Measurements from ENCODE around the gene SORCS2.

SORCS2 gene

DNA sequence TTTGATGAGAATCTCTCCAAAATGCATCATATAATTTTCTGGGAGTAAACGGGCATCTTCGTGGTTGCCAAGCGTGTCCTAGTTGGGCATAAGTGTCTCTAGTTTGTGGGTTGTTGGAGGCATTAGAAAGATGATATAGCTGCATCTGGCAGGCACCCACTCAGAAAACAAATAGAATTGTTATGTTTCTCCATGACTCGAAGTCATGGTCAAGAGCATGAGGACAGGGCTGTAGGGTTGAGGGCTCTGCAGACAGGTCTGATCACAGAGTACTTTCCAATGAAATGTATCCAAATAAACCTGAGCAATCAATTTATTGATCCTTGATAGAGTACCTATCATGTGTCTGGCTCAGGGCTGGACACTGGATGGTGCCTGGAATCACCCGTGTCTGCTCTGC is 82.7 kb downstream of the SORCS2 start:
- no peak for DNase-seq

DNA sequence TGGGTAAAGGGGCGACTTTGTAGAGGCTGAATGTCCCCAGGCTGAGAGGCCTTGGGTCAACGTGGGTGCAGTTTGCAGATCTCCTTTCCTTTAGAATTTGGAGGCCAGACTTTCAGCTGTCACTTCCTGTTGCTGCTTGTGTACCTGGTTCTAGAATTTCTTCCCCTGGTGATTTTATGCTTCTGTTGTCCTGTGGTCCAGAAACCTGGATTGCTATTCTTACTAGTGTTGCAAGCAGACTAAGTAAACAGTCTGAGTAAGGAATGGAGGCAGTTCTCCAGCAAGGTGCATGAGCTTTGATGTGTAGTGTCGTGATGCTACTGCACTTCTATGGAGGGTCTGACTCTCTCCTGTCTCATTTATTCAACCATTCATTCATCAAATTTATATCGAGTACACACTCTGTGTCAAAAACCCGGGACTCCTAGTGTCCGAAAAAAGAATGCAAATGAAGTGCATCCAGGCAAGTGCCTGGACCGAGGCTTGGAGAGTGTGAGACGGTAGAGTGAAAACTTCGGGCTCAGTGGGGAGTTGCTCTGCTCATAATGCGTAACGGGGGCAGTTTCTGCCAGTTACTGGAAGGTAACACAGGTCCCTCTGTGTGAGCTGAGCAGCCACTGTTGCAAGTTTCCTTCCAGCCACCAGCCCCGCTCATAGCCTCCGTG is 83.3 kb downstream of the SORCS2 start:
- no peak for DNase-seq

DNA sequence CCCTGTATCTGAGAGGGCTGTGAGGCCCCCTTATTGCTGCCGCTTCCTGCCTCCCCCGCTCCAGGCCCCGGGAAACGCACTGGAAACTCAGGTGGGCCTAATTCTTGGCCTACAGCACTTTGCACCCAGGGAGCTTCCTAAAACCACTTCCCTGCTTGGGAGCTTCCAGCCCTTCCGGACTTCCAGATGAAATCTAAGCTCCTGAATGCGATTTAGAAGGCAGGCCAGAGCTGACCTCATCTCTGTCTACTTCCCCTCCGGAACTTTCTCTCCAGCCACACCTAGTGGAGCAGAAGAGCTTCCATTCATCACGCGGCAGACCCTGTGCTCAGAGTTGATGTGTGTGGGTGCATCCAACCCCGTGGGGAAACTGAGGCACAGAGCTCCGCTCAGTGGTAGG is 84.2 kb downstream of the SORCS2 start:
- no peak for DNase-seq

DNA sequence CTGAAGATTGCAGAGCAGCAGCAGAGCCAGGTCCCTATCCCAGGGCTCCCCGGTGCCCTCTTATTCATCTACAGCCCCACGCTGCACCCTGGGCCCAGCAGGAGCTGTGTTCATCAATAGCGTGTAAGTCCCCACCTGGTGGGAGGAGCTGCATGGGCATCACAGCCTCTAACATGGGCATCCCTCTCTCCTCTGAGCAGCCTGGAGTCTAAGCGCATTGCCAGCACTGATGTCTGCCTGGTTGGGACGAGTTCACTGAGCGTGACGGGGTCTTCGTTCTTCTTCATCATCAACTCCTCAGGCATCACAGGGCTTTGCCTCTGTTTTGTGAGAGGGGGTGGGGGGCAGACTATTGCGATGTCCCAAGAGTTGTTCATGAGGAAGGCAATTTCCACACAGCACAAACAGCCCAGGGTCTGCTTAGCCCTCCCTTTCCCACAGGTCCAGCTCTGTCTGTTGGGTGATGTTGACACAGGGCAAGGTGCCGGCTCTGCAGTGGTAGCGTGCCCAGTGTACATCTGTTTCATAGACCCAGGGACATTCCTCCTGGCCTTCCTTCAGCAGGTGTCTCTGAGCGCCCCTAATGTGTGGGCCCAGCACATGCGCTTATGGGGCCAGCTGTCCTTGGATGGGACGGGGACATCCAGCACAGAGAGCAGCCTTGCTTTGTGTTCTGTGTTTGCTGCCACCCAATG is 85.9 kb downstream of the SORCS2 start:
- no peak for DNase-seq

DNA sequence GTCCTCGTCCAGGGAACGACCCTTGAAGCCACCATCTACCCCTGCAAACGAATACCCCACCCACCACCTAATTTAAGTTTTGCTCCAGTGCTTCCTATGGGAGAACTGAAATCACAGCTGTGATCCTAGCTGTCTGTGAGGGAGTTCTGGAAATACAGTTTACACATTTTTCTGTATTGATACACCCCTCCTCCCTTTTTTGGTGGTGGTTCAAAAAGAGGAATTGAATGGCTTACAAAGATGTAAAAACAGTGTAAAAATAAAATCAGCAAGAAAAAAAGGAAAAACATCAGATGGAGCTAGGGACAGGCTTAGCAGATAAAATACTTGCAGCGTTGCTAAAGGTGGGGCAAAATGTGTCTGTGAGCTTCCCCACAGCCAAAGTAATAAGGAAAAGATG is 86.6 kb downstream of the SORCS2 start:
- no peak for DNase-seq

DNA sequence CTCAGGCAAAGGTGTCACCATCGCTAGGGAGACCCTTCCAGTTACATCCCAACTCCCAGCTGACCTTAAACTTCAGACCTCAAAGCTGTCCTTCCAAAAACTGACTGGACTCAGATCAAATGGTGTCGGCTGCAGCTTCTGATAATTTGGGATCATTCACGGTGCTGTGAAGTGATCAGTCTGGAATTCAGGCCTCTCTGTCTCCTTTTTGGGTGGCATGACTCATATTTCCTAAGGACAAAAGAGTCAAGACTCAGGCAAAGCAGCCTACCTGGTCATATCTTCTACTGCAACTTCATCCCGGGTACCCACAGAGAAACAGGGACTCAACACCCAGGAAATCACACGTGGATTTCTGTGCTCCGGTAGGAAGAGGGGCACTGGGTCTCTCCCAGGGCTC is 87.6 kb downstream of the SORCS2 start:
- no peak for DNase-seq

DNA sequence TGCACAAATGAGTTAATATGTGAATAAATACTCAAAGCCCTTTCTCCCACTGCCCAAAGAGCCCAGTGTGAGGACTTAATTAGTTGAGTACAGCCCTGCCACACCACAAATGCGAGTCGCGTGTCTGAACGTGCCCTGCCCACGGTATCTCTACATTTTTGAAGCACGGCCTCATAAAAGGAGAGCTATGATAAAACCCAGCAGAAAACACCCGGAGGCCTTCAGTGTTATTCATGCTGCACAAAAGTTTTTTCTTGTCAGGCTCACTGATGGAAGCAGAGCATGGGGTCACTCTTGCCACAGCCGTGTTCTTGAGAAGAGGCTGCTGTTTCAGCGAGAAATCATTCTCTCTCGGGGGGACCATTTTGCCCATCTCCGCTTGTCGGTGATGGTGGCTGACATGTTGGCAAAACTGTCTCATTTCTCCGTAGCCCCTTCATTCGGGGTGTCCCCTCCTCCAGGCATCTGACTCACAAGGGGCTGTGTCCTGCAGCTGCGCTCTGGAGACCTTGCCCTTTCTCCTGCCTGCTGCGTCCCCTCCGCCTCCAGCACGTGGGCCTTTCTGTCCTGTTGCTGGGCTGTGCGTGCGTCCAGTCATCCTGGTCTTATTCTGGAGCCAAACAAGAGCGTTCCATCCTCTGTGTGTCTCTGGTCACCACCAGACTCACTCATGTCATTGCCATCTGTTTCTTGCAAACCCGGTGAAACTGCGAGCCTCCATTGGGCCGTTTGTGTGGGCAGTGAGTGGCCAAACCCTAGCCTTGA is 88.8 kb downstream of the SORCS2 start:
- no peak for DNase-seq

DNA sequence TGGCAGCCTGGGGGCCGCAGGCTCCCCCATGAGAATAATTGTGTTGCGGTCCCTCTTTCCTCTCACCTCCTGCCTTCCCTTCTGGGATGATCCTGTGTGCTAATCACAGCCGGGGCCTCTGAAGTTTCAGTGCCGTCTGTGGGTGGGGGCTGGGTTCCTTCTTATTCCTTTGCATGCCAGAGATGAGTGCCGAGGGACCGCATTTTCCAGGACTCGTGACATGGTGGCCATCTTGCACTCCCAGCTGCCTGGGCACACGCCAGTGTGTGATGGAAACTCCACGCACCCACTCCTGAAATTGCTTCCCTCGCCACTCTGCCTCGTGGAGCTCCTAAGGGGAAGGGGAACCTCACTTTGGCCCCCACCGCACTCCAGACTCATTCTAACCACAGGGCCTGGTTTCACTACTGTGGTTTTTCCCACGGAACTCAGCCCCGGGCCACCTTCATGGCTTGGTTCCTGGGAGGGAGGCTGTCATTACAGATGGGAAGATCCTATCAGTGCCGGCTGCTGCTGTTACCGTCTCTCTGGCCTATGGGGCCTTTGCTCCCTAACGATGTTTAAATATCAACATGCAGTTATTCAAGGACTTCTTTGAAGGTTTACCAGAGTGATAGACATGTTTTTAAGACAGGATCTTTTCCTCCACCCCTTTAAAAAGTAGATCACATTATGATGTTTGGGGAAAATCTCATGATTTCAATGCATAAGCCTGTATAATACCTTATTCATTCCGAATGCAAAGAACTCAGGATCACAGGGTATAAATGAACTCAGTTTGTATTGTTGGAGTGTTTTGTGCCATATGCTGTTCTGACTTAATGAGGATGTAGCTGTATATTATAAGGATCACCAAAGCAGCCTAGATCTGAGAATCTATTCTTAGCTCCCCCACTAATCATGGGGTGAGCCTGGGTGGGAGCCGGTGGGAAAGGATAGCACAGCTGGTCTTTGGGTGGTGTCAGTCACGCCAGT is 89.6 kb downstream of the SORCS2 start:
- no peak for DNase-seq

DNA sequence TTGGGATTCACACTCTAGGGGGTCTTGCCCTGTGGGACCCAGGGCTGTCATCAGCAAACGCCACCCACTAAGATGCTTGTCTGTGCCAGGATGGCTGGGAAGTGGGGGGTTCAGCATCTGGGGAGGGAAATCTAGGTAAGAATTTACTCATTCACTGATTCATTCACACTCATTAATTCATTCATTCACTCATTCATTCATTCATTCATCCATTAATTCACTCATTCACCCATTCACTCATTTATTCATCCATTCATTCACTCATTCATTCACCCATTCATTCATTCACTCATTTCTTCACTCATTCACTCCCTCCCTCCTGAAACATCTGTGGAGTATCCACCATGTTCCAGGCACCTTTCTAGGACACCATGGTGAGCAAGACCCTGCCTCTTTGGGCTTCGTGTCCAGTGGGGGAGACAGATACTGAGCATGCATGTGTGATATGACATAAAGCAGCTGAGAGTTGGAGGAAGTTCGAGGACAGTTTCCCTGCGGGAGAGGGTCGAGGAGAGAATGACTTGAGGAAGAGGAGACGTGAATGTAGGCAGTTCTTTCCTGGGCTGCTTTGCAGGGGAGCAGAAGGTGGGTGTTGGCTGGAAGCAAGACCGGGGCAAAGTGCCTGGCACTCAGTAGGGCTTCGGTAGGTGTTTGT is 90.6 kb downstream of the SORCS2 start:
- DNase-seq = no peak

DNA sequence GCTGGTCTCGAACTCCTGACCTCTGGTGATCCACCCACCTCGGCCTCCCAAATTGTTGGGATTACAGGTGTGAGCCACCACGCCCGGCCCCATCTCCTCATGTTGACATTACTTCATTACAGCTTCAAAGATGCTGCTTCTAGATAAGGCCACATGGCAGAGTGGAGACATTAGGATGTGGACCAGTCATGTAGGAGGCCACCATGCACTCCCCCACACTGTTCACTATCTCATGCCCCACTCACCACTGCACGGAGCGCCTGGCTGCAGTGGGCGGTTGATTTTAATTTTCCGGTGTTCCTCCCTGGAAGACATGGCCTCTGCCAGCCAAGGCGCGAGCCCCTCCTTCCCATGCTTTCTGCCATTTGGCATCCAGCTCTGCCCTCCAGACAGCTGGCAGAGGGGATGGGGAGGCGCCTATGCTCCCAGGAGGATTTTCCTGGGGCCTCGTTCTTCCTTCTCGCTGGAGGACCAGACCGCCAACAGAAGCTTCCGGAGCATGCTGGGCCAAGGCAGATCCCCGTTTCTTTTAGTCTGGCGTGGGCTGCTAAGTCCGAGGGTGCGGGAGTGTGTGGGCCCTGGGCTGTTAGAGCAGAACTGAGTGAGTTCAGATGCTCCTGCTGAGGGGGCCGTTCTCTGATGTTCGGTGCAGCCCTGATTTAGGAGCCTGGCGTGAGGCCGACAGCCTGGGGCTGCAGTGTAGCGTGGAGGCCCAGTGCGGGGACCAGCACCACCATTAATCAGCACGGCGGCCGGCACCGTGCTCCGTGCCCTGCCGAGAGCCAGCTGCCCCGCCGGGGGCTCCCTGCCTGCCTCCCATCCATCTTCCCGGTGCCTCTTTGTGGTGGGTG is 93.1 kb downstream of the SORCS2 start:
- DNase-seq = no peak

DNA sequence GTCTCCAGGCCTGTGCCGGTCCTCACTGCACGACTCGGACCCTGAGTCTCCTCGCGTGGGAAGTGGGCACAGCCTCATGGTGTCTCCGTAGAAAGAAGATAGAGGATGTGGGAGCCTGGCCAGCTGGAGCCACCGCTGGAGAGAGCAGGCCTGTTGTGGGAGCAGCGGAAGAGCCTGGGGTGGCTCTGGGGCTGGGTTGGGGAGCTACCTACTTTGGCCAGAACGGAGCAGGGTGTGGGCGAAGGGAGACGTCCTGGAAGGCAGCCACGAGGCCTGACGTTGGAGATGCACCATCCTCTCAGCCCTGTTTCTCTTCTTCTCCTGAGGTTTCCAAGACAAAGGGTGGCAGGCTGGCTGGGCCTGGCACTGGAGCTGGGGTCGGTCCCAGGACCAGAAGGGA is 93.8 kb downstream of the SORCS2 start:
- no peak for DNase-seq

DNA sequence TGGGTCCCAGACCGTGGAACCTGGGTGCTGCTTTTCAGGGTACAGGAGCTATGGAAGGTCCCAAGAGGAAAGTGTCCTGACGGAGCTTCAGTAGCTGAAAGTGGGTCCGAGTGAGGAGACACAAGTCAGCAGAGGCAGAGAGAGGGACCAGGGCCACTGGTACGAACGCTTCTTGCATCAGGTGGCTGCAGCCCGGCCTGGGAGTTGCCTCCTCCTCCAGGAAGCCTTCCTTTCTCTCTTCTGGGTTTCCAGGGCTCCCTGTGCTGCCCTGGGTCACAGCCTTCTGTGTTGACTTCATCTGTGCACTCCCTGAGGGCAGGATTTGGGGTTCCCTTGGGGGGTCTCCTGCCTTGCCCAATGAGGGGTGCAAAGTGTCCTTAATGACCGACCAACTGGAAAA is 94.5 kb downstream of the SORCS2 start:
- no peak for DNase-seq

DNA sequence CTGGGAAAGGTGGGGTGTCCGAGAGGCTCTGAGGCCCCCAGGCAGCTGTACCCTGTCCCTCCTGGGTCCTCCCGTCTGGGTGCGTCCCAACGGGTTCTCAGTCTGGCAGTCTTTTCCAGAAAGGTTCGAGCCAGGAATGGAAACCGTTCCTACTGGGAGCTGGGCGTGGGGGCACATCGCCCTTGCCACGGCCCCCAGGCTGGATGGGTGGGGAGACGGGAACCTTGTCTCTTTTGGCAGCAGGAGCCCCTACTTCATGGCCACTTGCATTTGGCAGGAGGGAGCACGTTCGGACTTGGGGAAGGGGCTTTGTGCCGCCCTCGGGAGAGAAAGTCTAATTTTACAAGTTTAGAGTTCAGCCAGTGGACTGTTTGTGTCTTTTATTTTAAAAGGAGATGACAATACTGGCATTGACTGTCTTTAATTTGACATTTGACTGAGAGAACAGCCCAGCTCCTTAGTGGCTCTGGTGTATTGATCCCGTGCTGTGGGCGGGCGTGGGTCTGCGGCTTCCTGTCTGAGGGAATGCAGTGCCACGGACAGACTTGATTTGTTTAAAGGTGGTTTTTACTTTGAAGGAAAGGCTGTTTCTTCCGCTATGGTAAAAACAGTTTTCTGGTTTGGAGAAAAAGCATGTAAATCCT is 95.1 kb downstream of the SORCS2 start:
- DNase-seq = no peak

DNA sequence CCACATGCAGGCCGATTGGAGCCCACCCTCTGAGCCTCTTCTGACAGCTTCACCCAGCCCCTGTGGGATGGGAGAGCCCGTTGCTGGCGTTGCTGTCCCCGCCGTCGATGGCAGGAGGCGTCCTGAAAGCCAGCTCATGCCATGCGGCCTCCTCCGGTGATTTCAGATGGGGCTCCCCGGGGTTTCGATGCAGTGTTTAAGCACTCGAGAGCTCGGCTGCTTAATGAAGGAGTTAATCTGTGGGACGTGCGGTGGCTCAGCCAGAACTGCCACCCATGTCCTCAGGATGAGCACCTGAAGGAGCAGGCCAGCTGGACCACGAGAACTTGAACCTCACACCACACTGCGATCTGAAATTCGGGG is 95.6 kb downstream of the SORCS2 start:
- no peak for DNase-seq

DNA sequence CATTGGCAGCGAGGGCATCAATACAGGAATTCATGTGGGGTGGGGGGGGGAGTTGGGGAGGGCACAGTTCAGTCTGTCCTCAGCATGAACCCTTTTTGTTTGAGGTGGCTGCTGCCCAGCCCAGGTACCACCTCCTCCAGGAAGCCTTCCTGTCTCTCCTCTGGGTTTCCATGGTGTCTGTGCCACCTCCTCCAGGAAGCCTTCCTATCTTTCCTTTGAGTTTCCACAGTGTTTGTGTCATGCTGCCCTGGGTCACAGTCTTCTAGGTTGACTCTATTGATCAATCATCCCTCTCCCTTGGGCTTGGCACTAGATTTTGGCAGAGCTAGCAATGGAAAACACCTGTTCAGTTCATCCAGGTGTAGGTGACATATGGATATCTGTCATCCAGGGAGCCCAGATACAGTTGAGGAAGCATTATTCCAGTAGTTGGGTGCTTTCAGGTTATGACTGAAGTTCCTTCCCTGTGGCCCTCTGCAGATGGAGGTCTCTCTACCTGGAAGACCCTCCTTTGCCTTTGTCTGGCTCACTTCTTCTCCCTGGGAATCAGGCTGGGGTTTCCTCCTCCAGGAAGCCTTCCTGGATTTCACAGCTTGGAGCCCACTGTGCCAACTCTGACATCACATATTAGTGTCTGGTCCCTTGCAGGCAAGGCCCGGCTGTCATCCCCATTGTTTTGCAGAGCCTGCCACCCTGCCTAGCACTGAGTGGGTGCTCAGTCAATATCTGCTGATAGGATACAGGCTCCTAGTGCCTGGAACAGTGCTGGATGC is 96.6 kb downstream of the SORCS2 start:
- no peak for DNase-seq

DNA sequence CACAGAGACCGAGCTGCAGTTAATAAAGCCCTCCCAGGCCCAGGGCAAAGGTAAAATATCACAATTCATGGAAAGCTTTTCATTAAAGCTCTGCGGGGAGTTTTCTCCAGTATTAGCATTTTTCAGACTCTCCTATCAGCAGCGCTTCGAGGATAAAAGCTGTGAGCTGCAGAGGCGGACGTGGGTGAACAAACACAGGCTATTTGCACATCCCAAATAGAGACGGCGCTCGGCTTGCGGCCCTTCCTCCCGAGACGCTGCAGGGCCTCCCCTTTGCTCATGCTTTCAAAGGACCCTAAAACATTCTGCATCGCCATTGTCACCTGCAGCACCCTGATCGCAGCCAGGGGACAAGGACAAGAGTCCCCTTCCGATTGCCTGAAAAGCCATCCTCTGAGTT is 97.3 kb downstream of the SORCS2 start:
- no peak for DNase-seq

DNA sequence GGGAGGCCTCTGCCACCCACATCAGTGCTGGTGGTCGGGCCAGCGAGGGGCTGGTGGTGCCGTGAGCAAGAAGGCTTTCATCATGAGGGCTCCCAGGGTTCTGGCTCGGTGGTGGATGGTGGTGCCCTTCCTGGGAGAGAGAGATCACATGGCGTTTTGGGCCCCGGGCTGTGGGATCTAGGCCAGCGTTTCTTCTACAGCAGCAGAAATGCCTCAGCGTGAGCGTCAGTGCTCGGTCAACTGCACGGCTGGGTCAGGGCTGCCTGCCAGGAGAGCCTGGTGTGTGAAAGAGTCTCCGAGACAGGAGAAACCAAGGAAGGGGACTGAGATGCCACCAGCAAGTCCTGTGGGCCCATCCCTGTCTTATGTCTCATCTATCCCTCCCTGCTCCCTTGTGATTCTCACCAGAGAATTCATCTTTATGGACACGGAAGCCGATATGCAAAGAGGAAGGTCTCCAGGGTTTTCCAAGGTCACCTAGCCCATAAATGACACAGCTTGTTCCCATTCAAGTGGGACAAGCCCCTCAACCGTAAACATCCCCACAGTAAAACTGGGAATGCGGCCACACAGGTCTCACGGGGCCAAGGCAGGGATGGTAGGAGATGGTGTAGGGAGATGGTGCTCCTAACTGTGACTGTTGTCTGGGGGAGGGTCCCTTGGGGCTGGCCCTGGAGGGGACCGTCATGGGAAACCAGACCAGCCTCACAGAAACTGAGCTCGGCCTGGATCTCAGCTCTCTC is 99.2 kb downstream of the SORCS2 start:
- no peak for DNase-seq

DNA sequence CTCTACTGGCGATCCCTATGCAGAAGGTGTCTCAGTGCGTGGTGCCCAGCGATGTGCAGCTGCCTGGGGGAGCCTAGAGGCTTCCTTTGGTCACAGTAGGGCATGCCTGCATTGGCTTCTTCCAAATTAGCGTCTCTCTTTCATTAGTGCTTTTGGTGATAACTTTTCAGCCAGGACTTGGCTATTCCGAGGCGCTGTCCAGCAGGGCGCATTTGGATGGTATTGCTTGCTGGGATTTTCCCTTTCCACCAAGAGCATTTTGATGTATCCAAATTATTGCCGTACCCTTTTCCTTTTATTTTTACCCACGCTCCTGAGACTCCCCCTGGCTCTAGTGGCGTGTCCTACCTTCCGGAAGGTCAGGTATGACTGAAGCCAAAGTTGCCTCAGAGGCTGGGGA is 101.4 kb downstream of the SORCS2 start:
- no peak for DNase-seq

DNA sequence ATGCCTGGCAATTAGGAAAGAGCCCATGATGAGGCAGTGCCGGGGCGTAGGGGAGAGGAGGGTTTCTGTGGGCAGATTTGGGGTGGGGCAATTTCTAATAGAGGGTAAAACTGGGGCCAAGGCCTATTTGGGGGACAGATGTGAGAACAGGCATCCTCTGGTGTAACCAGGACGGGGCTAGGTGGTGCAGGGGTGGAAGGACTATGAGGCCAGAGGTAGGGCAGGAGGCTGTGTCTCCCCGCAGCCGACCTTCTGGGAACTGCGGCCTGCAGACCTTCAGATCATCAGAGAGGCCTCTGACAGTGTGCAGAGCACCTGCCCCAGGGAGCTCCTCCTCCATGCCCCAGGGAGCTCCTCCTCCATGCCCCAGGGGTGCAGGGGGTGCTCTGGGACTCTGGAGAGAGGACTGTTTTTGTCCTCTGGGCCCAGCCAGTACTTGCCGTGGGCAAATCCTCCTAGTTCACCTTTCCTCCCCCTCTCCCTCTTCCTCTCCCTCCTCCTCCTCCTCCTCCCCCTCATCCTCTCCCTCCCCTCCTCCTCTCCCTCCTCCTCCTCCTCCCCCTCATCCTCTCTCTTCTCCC is 101.9 kb downstream of the SORCS2 start:
- no peak for DNase-seq
